Loucy (cell line): Measurements from ENCODE around the gene GSTT2.
"Not testable (repeated sequence)": the region's sequence is repeated elsewhere in the genome, so short reads cannot be mapped to it uniquely, and the experiment has no call there.

Source experiments
- H2AFZ ChIP-seq: fragments of 200-600 bp; sonication (generic); 2 replicates; pipeline ENCODE4 v1.6.0; 2016; ENCODE audit warnings: antibody characterized with exemption, mild to moderate bottlenecking, low read length, moderate library complexity
- H3F3A ChIP-seq: fragments of 200-600 bp; 2 replicates; pipeline ENCODE4 v1.6.0; 2016; ENCODE audit warnings: antibody characterized with exemption, low read depth, mild to moderate bottlenecking
- H3K27me3 ChIP-seq: fragments of 200-600 bp; sonication (generic); 2 replicates; pipeline ENCODE4 v1.6.1; 2014; ENCODE audit warnings: low read length, mild to moderate bottlenecking; ENCODE audit not compliant: insufficient read depth, poor library complexity, severe bottlenecking
- H3K36me3 ChIP-seq: fragments of 200-600 bp; sonication (generic); 2 replicates; pipeline ENCODE4 v1.6.1; 2016; ENCODE audit warnings: low read length; ENCODE audit not compliant: insufficient read depth
- H3K4me1 ChIP-seq: fragments of 200-600 bp; sonication (generic); 2 replicates; pipeline ENCODE4 v1.5.1; 2014; ENCODE audit warnings: low read length, mild to moderate bottlenecking; ENCODE audit not compliant: insufficient read depth, poor library complexity, severe bottlenecking
- H3K4me2 ChIP-seq: fragments of 200-600 bp; sonication (generic); 2 replicates; pipeline ENCODE4 v1.6.0; 2014; ENCODE audit warnings: antibody characterized with exemption, low read length, low read depth, mild to moderate bottlenecking; ENCODE audit not compliant: poor library complexity, severe bottlenecking
- H3K4me3 ChIP-seq: fragments of 200-600 bp; sonication (generic); 2 replicates; pipeline ENCODE4 v1.5.1; 2014; ENCODE audit warnings: low read length, mild to moderate bottlenecking, mixed read lengths; ENCODE audit not compliant: poor library complexity, severe bottlenecking
- H3K79me2 ChIP-seq: fragments of 200-600 bp; sonication (generic); 2 replicates; pipeline ENCODE4 v1.6.1; 2014; ENCODE audit warnings: low read length; ENCODE audit not compliant: insufficient read depth
- H3K9ac ChIP-seq: fragments of 200-600 bp; sonication (generic); 2 replicates; pipeline ENCODE4 v1.6.0; 2014; ENCODE audit warnings: mild to moderate bottlenecking, low read depth, low read length, moderate library complexity; ENCODE audit not compliant: poor library complexity, severe bottlenecking
- H3K9me2 ChIP-seq: fragments of 200-600 bp; sonication (generic); replicated peaks from 2 replicates; pipeline ENCODE4 v1.6.1; 2016; ENCODE audit warnings: low read depth, low read length, mixed read lengths
- H3K9me3 ChIP-seq: fragments of 200-600 bp; sonication (generic); 2 replicates; pipeline ENCODE4 v1.6.1; 2014; ENCODE audit warnings: mild to moderate bottlenecking, antibody characterized with exemption, low read length, low read depth; ENCODE audit not compliant: insufficient read depth
- H4K20me1 ChIP-seq: fragments of 200-600 bp; sonication (generic); 2 replicates; pipeline ENCODE4 v1.6.0; 2014; ENCODE audit warnings: antibody characterized with exemption, low read length, mild to moderate bottlenecking; ENCODE audit not compliant: insufficient read depth, poor library complexity, severe bottlenecking
- TF ChIP-seq, protein P1 (sequence below): fragments of 200-600 bp; sonication (generic); conservative IDR thresholded peaks from 2 replicates; pipeline ENCODE4 v1.5.1; 2014; ENCODE audit warnings: mild to moderate bottlenecking, antibody characterized with exemption, low read length

The GSTT2 gene

DNA sequence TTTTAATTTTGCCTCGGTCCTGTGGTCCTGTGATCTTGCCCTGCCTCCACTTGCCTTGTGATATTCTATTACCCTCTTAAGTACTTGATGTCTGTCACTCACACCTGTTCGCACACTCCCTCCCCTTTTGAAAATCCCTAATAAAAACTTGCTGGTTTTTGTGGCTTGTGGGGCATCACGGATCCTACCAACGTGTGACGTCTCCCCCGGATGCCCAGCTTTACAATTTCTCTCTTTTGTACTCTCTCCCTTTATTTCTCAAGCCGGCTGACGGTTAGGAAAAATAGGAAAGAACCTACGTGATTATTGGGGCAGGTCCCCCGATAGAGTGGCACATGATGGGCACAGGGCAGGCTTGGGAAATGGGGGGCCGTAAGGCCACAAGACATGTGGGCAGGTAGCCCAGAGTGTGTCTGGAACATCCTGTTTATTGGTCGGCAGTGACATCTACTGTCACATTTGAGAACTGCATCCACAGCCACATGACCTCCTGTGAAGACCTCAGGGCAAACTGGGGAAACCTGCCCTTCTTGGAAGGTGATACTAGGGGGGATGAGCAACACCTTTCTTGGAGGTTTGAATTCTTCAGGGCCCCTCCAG, 23.5 kb upstream of the GSTT2 start:
- not testable (repeated sequence) for H3K4me3 ChIP-seq, H3K4me2 ChIP-seq, H4K20me1 ChIP-seq, H3K9me2 ChIP-seq, H3F3A ChIP-seq, H3K36me3 ChIP-seq, H3K27me3 ChIP-seq, H3K9ac ChIP-seq, H3K79me2 ChIP-seq, H3K4me1 ChIP-seq, H2AFZ ChIP-seq, H3K9me3 ChIP-seq
- TF ChIP-seq, protein P1, sequence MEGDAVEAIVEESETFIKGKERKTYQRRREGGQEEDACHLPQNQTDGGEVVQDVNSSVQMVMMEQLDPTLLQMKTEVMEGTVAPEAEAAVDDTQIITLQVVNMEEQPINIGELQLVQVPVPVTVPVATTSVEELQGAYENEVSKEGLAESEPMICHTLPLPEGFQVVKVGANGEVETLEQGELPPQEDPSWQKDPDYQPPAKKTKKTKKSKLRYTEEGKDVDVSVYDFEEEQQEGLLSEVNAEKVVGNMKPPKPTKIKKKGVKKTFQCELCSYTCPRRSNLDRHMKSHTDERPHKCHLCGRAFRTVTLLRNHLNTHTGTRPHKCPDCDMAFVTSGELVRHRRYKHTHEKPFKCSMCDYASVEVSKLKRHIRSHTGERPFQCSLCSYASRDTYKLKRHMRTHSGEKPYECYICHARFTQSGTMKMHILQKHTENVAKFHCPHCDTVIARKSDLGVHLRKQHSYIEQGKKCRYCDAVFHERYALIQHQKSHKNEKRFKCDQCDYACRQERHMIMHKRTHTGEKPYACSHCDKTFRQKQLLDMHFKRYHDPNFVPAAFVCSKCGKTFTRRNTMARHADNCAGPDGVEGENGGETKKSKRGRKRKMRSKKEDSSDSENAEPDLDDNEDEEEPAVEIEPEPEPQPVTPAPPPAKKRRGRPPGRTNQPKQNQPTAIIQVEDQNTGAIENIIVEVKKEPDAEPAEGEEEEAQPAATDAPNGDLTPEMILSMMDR = peak; percentile 76

GRCh38 chr22:23961084-23961771, 18.7 kb upstream of the GSTT2 start, which contains the start of gene GSTT2B:
Gene GSTT2B, minus strand, starts transcription at chr22:23961195. Its CDS starts 64 bp downstream, at chr22:23961131.
- not testable (repeated sequence) for H3K9ac ChIP-seq, H3K36me3 ChIP-seq, H3K4me2 ChIP-seq, H3K9me2 ChIP-seq, H3K9me3 ChIP-seq, H3F3A ChIP-seq, H3K4me3 ChIP-seq, H4K20me1 ChIP-seq, H3K4me1 ChIP-seq, H3K27me3 ChIP-seq, H3K79me2 ChIP-seq, H2AFZ ChIP-seq

DNA sequence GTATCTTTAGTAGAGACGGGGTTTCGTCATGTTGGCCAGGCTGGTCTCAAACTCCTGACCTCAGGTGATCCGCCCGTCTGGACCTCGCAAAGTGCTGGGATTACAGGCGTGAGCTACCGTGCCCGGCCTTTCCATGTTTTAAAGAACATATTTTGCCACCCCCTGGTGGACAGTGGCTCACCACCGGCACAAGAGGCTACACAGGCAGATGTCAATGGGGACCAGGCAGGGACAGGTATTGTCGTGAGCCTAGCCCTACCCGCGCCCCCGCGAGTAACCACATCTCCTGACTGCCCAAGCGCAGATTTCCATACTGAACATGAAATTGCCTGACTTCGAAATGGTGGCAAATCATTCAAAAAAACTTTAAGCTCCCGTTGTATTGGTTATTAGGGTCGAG, 13.8 kb upstream of the GSTT2 start:
- not testable (repeated sequence) for H3K27me3 ChIP-seq, H3F3A ChIP-seq, H3K9me3 ChIP-seq, H3K9me2 ChIP-seq, H3K9ac ChIP-seq, H3K4me2 ChIP-seq, H3K4me3 ChIP-seq, H2AFZ ChIP-seq
- Histone ChIP-seq H3K79me2 (peaks cover 22% of the 10 kb centered on the region), H4K20me1 (peaks cover 14% of the 10 kb centered on the region), H3K36me3 (peaks cover 20% of the 10 kb centered on the region; the same call in 1 of the 2 replicates), H3K4me1 (peaks cover 12% of the 10 kb centered on the region)

- H3K4me3 ChIP-seq, H3K4me2 ChIP-seq, H3F3A ChIP-seq, H3K9me2 ChIP-seq, H3K27me3 ChIP-seq, H3K9me3 ChIP-seq, H3K9ac ChIP-seq, H2AFZ ChIP-seq: not testable (repeated sequence)
- Histone ChIP-seq H3K4me1 (peaks cover 12% of the 10 kb centered on the region), H3K36me3 (peaks cover 25% of the 10 kb centered on the region; the same call in 1 of the 2 replicates), H4K20me1 (peaks cover 14% of the 10 kb centered on the region), H3K79me2 (peaks cover 27% of the 10 kb centered on the region)
These were observed 13.4 kb upstream of the GSTT2 start, which contains the start of gene DDTL for GRCh38 chr22:23966568-23966967. Gene DDTL, plus strand, starts transcription at chr22:23966888. Its CDS starts 27 bp downstream, at chr22:23966915.
